Testis (tissue), 3 donors: ENCODE results near the gene SAYSD1. TPM values are rescaled to one million over a fixed set of nuclear protein-coding genes. Genes with fewer than 3 reads are reported as not detected.
A peak's percentile ranks its signal among the peaks of the same experiment; 100 is the strongest.
"Not testable (repeated sequence)": the region's sequence is repeated elsewhere in the genome, so short reads cannot be mapped to it uniquely, and the experiment has no call there.

Experiments used
- DNase-seq: peaks from one replicate; pipeline ENCODE4 v3.0.0-alpha.2; 2019
- H3K27ac ChIP-seq, 2 donors: fragments of 200-600 bp; sonication (generic); one replicate each; pipeline ENCODE4 v1.5.1; 2019
- H3K27me3 ChIP-seq: fragments of 200-600 bp; sonication (generic); one replicate; pipeline ENCODE4 v1.5.1; 2019
- H3K36me3 ChIP-seq: fragments of 200-600 bp; sonication (generic); one replicate; pipeline ENCODE4 v1.5.1; 2017; ENCODE audit warnings: low read depth; ENCODE audit errors: missing control alignments
- H3K4me1 ChIP-seq: fragments of 200-600 bp; sonication (generic); one replicate; pipeline ENCODE4 v1.5.1; 2019
- H3K4me3 ChIP-seq, 2 donors: fragments of 200-600 bp; sonication (generic); one replicate each; pipeline ENCODE4 v1.5.1; 2017 to 2019
- H3K9me3 ChIP-seq: fragments of 200-600 bp; sonication (generic); one replicate; pipeline ENCODE4 v1.5.1; 2017
- CTCF ChIP-seq, 3 experiments: fragments of 450-650 bp in 2 of 3; fragments of 200-600 bp in 1 of 3; sonication (generic) in 1 of 3; IDR thresholded peaks; one replicate each; pipeline ENCODE4 v1.5.1; 2016 to 2019; ENCODE audit warnings: antibody characterized with exemption in 3 of 3, mild to moderate bottlenecking in 2 of 3, moderate library complexity in 1 of 3
- POLR2A ChIP-seq: fragments of 450-650 bp; IDR thresholded peaks from one replicate; pipeline ENCODE4 v1.6.1; 2017; ENCODE audit warnings: antibody characterized with exemption, mild to moderate bottlenecking, moderate library complexity
- WGBS, 2 donors: methylation state at CpG; one replicate each; pipeline ENCODE4 v1.1.5; 2018; 5-methylcytosine and 5-hydroxymethylcytosine counted together
- intact Hi-C: fragments of 100-400 bp; cut with DNase I; formaldehyde crosslinking; loops from one replicate; pipeline ENCODE4 v1.15.1; 2023; ENCODE audit warnings: low total_unique reads
- polyA plus RNA-seq: library from polyadenylated mRNA; stranded (reverse); fragments of 350-450 nt; fragmentation: Illumina TruSeq; extraction: RNeasy Lipid Tissue Mini Kit (QIAGEN cat#74804); gene quantifications from one replicate; pipeline ENCODE4 v1.2.3, GENCODE V29; 2014; ENCODE audit warnings: low read depth, low replicate concordance; ENCODE audit not compliant: insufficient read depth
- total RNA-seq, 2 donors: library from RNA; depleted of rRNA; stranded (reverse); fragments of >200 nt; gene quantifications; one replicate each; pipeline ENCODE4 v1.2.3, GENCODE V29; 2016

The SAYSD1 gene
- total and polyA plus RNA-seq, 3 donors from 2014 or later: 57.2 to 122 (median 68.4) TPM

- no peak for DNase-seq
- H3K9me3 ChIP-seq: no peaks in the 10 kb centered on the region
- intact Hi-C loops: no loop called here
- no peaks in the 10 kb centered on the region for H3K4me1 ChIP-seq
- H3K27me3 ChIP-seq: no peaks in the 10 kb centered on the region
- 47 to 54% methylated on average over 13 of the region's 13 CpGs for WGBS, 2 donors
- TF ChIP-seq POLR2A: no peak
- no peak for TF ChIP-seq CTCF (IDR thresholded peaks at IDR 0.05)
- no peak overlapping the region for H3K27ac ChIP-seq
- no peaks in the 10 kb centered on the region for H3K36me3 ChIP-seq
- H3K4me3 ChIP-seq: no peak overlapping the region
Measured at GRCh38 chr6:39143238-39143930, 28.4 kb upstream of the SAYSD1 start.

- intact Hi-C loops: no loop called here
- WGBS, 2 donors: 73 to 76% methylated on average over 7 of the region's 7 CpGs
- TF ChIP-seq CTCF (IDR thresholded peaks at IDR 0.05) (no peak), POLR2A (no peak)
- DNase-seq: no peak
- H3K9me3 ChIP-seq: no peaks in the 10 kb centered on the region
- no peaks in the 10 kb centered on the region for H3K36me3 ChIP-seq
- no peak overlapping the region for H3K27ac ChIP-seq
- no peaks in the 10 kb centered on the region for H3K4me1 ChIP-seq
- H3K27me3 ChIP-seq: no peaks in the 10 kb centered on the region
- H3K4me3 ChIP-seq: no peak overlapping the region
Measured at GRCh38 chr6:39140556-39141167, 25.7 kb upstream of the SAYSD1 start.

GRCh38 chr6:39137245-39137644 lies 22.3 kb upstream of the SAYSD1 start:
- intact Hi-C loops: no loop called here
- no peak overlapping the region for H3K4me3 ChIP-seq
- no peak overlapping the region for H3K27ac ChIP-seq
- H3K36me3 ChIP-seq: no peaks in the 10 kb centered on the region
- H3K4me1 ChIP-seq: no peaks in the 10 kb centered on the region
- WGBS, 2 donors: 8 to 25% methylated on average over 2 of the region's 2 CpGs
- DNase-seq: peak; percentile 37
- H3K9me3 ChIP-seq: no peaks in the 10 kb centered on the region
- H3K27me3 ChIP-seq: no peaks in the 10 kb centered on the region
- TF ChIP-seq CTCF (IDR thresholded peaks at IDR 0.05): no peak
- no peak for TF ChIP-seq POLR2A

- H3K27me3 ChIP-seq, H3K27ac ChIP-seq, H3K9me3 ChIP-seq, DNase-seq, H3K4me1 ChIP-seq, intact Hi-C loops, H3K4me3 ChIP-seq, H3K36me3 ChIP-seq: not testable (repeated sequence)
- WGBS, 2 donors: 80 to 83% methylated on average over 7 of the region's 7 CpGs
Measured at GRCh38 chr6:39136207-39136606, 21.2 kb upstream of the SAYSD1 start.

- WGBS, 2 donors: 63 to 76% methylated on average over 3 of the region's 3 CpGs
- DNase-seq, H3K36me3 ChIP-seq, intact Hi-C loops, H3K27me3 ChIP-seq, H3K4me1 ChIP-seq, H3K4me3 ChIP-seq, H3K27ac ChIP-seq, H3K9me3 ChIP-seq: not testable (repeated sequence)
Measured at GRCh38 chr6:39134761-39135160, 19.8 kb upstream of the SAYSD1 start.

GRCh38 chr6:39130691-39131090 lies 15.7 kb upstream of the SAYSD1 start:
- no peaks in the 10 kb centered on the region for H3K9me3 ChIP-seq
- WGBS, 2 donors: 90 to 94% methylated on average over 1 of the region's 1 CpG
- no peak for DNase-seq
- no peaks in the 10 kb centered on the region for H3K4me1 ChIP-seq
- TF ChIP-seq POLR2A: no peak
- no peak for TF ChIP-seq CTCF (IDR thresholded peaks at IDR 0.05)
- no peaks in the 10 kb centered on the region for H3K27me3 ChIP-seq
- H3K36me3 ChIP-seq: no peaks in the 10 kb centered on the region
- no peak overlapping the region for H3K27ac ChIP-seq
- intact Hi-C loops: no loop called here
- H3K4me3 ChIP-seq: no peak overlapping the region
